Effector CD4-positive, alpha-beta T cell (primary cell): ENCODE measurements around the gene RGL4.

Experiments
- DNase-seq: peaks from one replicate; pipeline ENCODE4 v3.0.0-alpha.2; 2020

The RGL4 gene

GRCh38 chr22:23681026-23681809 lies 9.6 kb upstream of the RGL4 start:
- DNase-seq: no peak

DNA sequence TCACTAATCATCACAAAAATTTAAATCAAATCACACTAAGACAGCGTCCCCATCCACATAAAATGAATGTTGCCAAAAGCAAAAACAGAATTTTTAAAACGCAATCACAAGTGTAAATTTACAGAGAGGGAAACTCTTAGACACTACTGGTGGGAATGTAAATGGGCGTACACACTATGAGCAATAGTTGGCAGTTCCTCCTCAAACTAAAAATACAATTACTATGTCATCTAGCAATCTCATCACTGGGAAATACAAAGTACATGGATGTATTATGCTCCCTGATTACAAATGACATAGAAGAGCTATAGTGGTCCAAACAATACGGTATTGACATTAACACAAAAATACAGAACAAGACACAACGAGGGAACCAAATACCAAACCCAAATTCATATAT lies 8.7 kb upstream of the RGL4 start:
- no peak for DNase-seq

GRCh38 chr22:23682827-23683355 lies 7.9 kb upstream of the RGL4 start:
- DNase-seq: no peak

DNA sequence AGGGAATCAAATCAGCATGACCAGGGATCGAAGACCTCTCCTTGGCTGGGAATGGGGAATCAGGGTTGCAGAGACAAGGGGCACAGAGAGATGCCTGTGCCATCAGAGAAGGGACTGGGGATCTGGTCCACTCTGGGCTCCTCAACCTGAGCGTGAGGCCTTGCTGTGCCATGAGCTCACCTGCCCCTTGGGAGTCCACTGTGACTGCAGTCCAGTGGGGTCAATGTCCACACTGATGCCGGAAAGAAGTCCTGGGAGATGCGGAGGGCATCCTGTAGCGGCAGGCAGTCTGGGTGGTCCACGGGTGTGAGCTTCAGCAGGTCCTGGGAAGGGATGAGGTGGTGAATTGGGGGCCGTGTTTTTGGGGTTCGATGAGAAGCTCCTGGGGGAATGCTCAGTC lies 7.3 kb upstream of the RGL4 start:
- DNase-seq: no peak

DNA sequence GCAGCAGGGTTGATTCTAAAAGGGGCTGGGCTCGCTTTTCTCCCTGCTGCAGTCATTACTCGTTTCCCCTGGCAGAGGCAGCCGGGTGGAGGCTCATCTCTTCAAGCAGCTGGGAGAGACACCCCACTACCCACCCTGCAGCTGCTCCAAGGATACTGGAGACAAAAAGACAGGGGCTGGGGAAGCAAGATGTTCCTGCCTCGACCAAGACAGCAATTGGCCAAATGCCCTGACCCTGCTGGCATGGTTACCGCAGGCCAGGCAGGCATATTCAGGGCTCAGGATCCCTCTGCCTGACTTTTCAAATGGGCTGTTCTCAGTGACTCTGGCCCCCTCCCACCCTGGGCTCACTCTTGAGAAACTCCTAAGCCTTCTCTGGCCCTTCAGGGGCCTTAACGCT lies 6.8 kb upstream of the RGL4 start:
- DNase-seq: no peak

DNA sequence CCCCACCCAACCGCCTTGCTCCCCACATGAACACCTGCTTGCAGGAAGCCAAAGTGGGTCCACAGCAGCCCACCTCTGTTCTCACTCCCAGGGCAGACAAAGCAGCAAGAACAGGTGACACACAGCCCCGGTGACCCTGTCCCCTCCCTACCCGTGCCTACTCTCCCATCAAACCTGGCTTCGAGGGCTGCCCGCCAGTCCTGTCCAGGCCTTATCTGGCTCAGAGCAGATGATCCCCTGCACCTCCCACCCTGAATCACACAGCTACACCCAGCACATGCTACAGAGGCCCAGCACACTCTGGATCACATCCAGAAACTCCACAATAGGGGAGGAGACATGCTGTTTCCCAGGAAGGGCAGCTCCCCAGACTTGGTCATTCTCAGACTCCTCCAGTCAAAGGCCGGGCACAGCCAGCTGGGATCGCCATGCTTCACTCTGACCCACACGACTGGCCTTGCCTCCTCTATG lies 6.2 kb upstream of the RGL4 start:
- no peak for DNase-seq

DNA sequence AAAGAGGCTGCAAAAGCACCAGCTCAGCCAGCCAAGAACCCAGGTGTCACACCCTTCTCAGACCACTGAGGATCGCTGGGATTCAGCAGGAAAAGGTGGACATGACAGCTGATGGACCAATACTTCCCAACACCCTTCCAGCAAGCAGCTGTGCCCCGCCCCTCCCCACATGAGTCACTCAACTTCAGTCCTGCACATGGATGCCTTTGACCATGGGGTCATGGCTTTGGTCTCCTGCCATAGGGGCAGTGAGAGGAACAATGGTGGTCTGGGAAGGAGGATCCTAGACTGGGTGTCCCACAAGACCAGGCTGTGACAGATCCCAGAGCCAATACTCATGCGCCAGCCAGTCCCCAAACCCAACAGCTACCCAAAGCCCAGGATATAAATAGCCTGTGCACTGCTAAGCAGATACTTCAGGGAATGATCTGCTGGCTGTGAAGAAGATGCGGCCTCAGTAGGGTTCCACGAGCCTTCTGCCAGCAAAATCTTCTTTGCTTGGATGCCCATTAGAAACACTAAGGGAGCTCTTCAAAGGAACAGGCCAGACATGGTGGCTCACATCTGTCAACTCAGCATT lies 5.5 kb upstream of the RGL4 start:
- no peak for DNase-seq

DNA sequence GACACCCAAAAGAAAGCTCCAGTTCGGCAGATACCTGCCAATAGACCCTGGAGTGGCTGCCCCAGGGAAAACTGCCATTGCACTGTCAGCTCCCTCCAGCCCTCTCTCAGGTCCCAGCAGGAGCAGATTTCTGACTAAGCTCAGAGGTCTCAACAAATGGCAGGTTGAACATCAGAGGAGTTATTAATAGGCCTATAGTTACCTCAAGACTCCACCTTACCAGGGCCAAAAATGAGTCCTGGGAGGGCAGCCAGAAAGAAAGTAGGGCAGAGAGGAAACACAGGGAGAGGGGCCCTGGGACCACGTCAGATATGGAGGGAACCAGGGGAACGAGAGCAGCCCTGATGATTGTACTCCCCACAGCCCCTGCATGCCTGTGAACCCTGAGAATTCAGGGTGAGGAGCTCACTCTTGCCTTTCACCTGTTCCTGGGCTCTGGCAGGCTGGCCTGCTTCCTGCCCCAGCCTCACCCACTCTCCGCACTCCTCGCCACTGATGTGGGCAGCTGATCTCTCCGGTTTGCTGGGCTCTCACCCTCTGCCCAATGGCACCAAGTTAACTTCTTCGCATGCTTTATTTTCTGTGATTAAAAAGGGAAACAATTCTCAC lies 4.3 kb upstream of the RGL4 start:
- no peak for DNase-seq

- DNase-seq: no peak
These were observed 2.7 kb upstream of the RGL4 start for GRCh38 chr22:23688121-23688520.

DNA sequence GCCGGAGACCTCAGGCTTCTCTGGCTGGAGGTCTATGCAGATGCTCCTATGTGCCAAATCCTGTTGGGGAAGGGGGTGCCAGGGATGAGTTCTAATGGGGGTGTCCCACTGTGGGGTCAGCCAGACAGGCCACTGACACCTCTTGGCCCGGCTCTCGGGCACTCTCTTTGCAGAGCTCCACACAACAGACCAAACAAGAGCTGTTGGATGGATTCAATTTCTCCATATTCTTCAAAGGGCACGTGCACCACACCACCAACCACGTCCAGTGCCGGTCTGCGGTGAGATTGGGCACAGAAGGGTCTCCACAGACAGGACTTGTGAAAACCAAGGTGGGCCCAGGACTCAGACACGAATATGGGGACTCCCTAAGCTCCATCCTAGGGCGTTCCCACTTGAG lies 2.2 kb upstream of the RGL4 start:
- DNase-seq: no peak

DNA sequence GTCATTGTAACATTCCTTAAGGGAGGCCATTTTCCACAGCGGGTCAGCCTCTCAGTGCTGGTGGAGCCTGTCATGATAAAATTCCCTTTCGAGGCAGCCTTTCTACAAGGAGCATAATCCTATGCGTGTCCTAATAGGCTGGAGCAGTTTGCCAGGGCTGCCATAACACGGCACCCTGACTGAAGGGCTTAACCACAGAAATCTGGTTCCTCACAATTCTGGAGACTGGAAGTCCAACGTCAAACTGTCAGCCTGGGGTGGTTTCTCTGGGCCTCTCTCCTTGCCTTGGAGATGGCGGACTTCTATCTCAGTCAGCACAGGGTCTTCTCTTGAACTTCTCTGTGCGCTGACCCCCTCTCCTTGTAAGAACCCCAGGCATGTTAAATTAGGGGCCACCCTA lies 1.4 kb upstream of the RGL4 start:
- no peak for DNase-seq

DNA sequence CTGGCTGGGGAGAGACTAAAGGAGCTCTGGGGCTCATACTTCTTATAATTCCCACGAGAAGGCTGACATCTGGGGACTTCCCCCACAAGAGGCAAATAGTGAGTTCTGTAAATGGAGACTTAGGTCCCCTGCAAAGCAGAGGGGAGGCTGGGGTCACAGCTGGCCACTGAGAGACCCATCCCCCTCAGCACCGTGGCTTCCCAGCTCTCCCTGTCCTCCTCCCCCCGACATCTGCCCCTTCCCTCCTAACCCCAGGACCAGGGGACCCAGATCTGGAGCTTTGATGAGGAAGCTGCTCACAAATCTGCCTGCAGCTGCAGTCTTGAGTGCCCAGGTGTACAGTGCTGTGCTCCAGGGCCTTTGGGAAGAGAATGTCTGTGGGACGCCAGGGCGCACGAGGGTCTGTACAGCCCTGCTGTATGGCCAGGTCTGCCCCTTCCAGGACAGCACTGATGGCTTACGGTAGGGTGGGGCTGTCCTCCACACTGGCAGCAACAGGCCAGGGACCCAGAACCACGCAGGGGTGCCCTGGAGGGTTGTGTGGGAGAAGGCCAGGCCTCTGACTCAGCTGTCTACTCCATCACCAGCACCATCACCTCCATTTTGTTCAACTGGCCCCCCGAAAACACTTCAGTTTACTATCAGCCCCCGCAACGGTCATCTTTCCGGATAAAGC lies 1.1 kb downstream of the RGL4 start:
- DNase-seq: no peak

DNA sequence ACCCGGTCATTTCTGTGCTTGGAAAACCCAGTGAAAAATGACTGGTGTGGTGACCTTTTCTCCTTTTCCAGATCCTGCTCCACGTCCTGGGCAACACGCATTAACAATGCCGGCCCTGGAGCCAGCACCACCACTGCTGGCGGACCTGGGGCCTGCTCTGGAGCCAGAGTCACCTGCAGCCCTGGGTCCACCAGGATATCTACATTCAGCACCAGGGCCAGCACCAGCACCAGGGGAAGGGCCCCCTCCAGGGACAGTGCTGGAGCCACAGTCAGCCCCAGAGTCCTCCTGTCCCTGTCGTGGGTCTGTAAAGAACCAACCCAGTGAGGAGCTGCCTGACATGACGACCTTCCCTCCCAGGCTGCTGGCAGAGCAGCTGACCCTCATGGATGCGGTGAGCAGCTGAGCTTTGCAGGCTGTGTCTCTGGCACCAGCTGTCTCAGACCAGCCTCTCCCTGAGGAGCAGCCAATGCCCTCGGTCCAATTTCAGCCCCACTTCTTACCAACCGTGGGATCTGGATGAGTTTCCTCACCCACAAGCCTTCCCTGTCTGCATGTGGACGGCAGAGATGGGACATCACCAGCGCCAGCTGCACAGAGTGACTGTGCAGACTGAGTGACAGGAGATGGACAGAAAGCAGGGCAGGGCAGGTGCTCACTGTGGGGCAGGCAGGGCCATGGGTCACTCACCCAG lies 1.9 kb downstream of the RGL4 start:
- no peak for DNase-seq

DNA sequence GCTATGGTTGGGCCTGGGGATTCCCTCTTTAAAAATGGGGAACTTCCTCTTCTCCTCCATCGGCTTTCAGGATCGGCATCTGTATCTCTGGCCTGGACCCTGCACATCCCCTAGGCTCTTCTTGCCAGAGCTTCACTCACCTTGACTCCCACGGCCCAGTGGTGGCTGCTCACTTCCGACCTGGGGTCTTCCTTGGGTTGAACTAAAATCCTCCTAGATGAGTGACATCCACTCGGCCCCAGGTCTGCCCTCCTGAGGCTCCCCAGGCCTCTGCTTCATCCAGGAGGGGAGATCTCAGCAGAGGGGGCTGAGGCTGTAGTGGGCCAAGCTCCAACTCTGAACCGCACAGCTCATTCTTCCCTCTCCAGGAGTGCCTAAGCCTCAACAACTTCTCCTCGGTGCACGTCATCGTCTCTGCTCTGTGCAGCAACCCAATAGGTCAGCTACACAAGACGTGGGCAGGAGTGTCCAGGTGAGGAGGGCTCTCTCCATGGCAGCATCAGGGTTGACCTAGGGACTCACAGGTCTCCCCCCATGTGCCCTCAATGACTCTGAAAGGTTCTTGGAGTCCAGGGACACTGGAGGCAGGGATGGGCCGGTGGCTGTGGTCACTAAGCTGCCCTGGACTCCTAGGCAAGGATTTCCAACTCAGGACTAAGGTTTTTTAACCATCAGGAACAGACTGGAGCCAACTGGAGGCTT lies 3.3 kb downstream of the RGL4 start:
- DNase-seq: no peak

DNA sequence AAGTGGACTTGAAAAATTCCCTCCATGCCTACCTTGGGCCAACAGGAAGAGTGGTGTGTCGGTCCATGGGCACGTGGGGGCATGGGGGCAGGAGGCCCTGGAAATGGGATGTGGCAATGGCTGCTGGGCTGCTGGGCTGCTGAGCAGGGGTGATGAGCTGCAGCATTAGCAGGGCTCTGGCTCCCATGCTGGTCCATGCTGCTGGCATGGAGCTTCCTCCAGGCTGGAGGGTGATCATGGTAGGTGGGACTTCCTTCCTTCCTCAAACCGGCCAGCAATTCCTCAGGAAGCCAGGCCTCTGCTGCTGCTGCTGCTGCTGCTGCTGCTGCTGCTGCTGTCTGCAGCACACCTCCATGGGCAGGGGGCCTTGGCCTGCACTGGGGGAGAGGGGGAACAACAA lies 4.3 kb downstream of the RGL4 start:
- no peak for DNase-seq

GRCh38 chr22:23695571-23696325 lies 4.9 kb downstream of the RGL4 start:
- DNase-seq: no peak

DNA sequence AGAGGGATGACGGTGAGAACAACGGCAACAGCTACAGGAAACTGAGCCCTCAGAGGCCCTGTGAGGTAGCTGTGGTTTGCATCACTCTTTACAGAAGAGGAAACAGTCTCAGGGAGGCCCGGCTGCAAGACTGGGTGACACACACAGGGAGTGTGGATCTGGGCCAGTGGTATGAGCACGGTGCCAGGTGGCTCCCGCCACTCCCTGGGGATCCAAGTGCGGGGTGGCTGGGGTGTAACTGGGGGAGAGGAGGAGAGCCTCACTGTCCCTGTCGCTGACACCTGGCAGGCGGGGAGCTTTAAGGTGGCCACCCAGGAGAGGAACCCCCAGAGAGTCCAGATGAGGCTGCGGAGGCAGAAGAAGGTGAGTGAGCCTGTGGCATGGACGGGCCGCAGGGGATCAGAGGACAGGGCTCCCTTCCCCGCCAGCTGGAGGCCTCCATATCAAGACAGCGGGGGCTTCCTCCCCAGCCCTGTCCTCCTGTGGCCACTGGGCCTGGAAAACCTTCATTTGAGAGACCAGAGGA lies 5.6 kb downstream of the RGL4 start:
- peak; percentile 68 for DNase-seq

- no peak for DNase-seq
These were observed 6.5 kb downstream of the RGL4 start for GRCh38 chr22:23697031-23697970.

DNA sequence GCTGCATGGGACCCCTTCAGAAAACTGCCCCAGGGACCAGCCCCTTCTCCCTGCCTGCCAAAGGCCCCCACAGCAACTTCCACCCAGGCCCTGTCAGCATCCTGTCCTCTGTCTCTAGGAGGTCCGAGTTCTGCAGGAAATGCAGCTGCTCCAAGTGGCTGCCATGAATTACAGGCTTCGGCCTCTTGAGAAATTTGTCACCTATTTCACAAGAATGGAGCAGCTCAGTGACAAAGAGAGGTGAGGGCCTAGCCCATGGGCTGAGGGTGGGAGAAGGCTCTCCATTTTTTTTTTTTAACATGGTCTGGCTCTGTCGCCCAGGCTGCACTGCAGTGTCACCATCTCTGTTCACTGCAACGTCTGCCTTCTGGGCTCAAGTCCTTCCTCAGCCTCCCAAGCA lies 7.3 kb downstream of the RGL4 start:
- DNase-seq: no peak

DNA sequence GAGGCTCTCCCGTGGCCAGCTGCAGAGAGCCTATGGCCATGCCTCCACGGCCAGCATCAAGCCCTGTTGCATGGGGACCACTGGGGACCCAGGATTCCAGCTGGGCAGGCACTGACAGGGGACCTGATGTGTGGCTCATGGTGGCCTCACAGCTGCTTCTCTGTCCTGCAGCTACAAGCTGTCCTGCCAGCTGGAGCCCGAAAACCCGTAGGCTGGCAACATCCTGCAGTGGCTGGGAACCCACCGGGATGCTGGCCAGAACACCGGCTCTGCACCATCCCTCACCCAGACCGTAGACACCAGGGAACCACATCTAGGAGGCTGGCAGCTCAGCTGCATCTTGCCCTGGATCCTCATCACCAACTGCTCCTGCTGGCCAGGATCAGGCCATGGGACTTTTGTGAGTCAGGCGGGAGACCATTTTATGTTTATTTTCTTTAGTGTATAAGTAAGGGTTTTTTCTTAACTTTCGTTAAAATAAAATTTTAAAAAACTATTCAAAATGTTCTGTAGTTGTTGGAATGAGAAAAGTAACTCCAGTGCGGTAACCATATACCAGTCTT lies 7.9 kb downstream of the RGL4 start:
- DNase-seq: no peak
